ENCODE measurements around the gene ZCCHC8.

GRCh38 chr12:122501489-122501989 lies 807 bp upstream of the ZCCHC8 start:
- TF ChIP-seq, protein P1, sequence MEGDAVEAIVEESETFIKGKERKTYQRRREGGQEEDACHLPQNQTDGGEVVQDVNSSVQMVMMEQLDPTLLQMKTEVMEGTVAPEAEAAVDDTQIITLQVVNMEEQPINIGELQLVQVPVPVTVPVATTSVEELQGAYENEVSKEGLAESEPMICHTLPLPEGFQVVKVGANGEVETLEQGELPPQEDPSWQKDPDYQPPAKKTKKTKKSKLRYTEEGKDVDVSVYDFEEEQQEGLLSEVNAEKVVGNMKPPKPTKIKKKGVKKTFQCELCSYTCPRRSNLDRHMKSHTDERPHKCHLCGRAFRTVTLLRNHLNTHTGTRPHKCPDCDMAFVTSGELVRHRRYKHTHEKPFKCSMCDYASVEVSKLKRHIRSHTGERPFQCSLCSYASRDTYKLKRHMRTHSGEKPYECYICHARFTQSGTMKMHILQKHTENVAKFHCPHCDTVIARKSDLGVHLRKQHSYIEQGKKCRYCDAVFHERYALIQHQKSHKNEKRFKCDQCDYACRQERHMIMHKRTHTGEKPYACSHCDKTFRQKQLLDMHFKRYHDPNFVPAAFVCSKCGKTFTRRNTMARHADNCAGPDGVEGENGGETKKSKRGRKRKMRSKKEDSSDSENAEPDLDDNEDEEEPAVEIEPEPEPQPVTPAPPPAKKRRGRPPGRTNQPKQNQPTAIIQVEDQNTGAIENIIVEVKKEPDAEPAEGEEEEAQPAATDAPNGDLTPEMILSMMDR (conservative IDR thresholded peaks at IDR 0.05), result no peak
- TF ChIP-seq ZFX (IDR thresholded peaks at IDR 0.05), result no peak
